Sigmoid colon (tissue), 7 donors: ENCODE results near the gene ABCB4. TPM values are rescaled to one million over a fixed set of nuclear protein-coding genes. Genes with fewer than 3 reads are reported as not detected.

Experiments
- DNase-seq: peaks from one replicate; pipeline ENCODE4 v3.0.0-alpha.2; 2019
- H3K27ac ChIP-seq, 4 donors: fragments of 200-600 bp; sonication (generic); one replicate each; pipeline ENCODE4 v1.5.1; 2016 to 2019; ENCODE audit warnings: mild to moderate bottlenecking in 1 of 4
- H3K27me3 ChIP-seq, 3 donors: fragments of 200-600 bp; sonication (generic); one replicate each; pipeline ENCODE4 v1.5.1; 2019; ENCODE audit warnings: mild to moderate bottlenecking in 1 of 3
- H3K36me3 ChIP-seq, 4 donors: fragments of 200-600 bp; sonication (generic); one replicate each; pipeline ENCODE4 v1.5.1; 2016 to 2019
- H3K4me1 ChIP-seq, 4 donors: fragments of 200-600 bp; sonication (generic); one replicate each; pipeline ENCODE4 v1.5.1; 2017 to 2019
- H3K4me3 ChIP-seq, 4 donors: fragments of 200-600 bp; sonication (generic); one replicate each; pipeline ENCODE4 v1.5.1; 2017 to 2019; ENCODE audit warnings: mild to moderate bottlenecking in 2 of 4, moderate library complexity in 1 of 4
- H3K9me3 ChIP-seq, 4 donors: fragments of 200-600 bp in 3 of 4; sonication (generic) in 3 of 4; one replicate each; pipeline versions ENCODE4 v1.5.1 to v1.6.1; 2013 to 2019
- CTCF ChIP-seq, 4 experiments: fragments of 450-650 bp in 3 of 4; fragments of 200-600 bp in 1 of 4; IDR thresholded peaks; one replicate each; pipeline ENCODE4 v1.5.1; 2016 to 2019; ENCODE audit warnings: antibody characterized with exemption in 4 of 4, mild to moderate bottlenecking in 3 of 4, moderate library complexity in 2 of 4
- EP300 ChIP-seq, 4 donors: sonication (generic); formaldehyde crosslinking; IDR thresholded peaks; one replicate each; pipeline ENCODE4 v1.6.1; 2017; ENCODE audit warnings: antibody characterized with exemption in 4 of 4
- POLR2A ChIP-seq, 2 donors: fragments of 450-650 bp; IDR thresholded peaks; one replicate each; pipeline ENCODE4 v1.6.1; 2016; ENCODE audit warnings: antibody characterized with exemption in 2 of 2, mild to moderate bottlenecking in 2 of 2, moderate library complexity in 2 of 2
- POLR2AphosphoS5 ChIP-seq, 4 donors: sonication (generic); formaldehyde crosslinking; IDR thresholded peaks; one replicate each; pipeline ENCODE4 v1.6.1; 2017; ENCODE audit warnings: antibody characterized with exemption in 4 of 4
- WGBS, 2 donors: extraction: QIAGEN DNeasy Blood & Tissue Kit; methylation state at CpG; one replicate each; pipeline ENCODE4 v1.1.7; 2013; 5-methylcytosine and 5-hydroxymethylcytosine counted together
- intact Hi-C: fragments of 100-400 bp; cut with DNase I; formaldehyde crosslinking; loops from one replicate; pipeline ENCODE4 v1.15.1; 2023
- polyA plus RNA-seq, 3 donors: library from polyadenylated mRNA; stranded (reverse); fragments of 200-250 nt; gene quantifications; one replicate each; pipeline ENCODE4 v1.2.3, GENCODE V29; 2013
- total RNA-seq, 4 donors: library from RNA; depleted of rRNA; stranded (reverse); fragments of >200 nt; gene quantifications; one replicate each; pipeline ENCODE4 v1.1.0, GENCODE V29; 2016
- donor health status: healthy with polysubstance abuse.
- donor health status: Bipolar disorder and iron deficiency.
- donor health status: healthy.

ABCB4 gene
- total and polyA plus RNA-seq, 7 donors = 0.23 to 3.5 (median 1.1) TPM; not detected in 1

DNA sequence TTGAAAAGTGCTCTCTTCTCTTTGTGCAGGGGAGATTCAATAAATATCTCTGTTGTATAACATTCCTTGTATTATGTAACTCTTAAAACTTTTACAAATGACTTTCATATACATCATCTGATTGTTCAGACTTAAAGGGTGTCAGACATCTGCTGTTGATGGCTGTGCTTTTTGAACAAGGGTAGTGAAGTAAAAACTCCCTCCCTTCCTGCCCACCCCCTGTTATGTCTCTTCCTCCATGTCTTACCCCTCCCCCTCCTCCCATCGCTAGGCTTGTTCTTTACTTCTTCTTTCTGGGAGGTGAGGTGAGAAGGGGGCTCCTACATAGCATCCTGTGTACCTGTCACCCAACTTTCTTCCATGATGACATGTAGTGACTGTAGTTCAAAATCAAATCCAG, 23.4 kb upstream of the ABCB4 start:
- H3K27ac ChIP-seq = no peak overlapping the region
- H3K4me3 ChIP-seq = no peak overlapping the region
- 33 to 81% methylated on average over 1 of the region's 1 CpG for WGBS, 2 donors
- DNase-seq = no peak
- H3K9me3 ChIP-seq = no peaks in the 10 kb centered on the region
- no peaks in the 10 kb centered on the region for H3K4me1 ChIP-seq
- intact Hi-C loops = no loop called here
- H3K27me3 ChIP-seq = no peaks in the 10 kb centered on the region
- H3K36me3 ChIP-seq = no peaks in the 10 kb centered on the region
- TF ChIP-seq EP300 (IDR thresholded peaks at IDR 0.05) (no peak), POLR2AphosphoS5 (IDR thresholded peaks at IDR 0.05) (no peak), CTCF (IDR thresholded peaks at IDR 0.05) (no peak)

DNA sequence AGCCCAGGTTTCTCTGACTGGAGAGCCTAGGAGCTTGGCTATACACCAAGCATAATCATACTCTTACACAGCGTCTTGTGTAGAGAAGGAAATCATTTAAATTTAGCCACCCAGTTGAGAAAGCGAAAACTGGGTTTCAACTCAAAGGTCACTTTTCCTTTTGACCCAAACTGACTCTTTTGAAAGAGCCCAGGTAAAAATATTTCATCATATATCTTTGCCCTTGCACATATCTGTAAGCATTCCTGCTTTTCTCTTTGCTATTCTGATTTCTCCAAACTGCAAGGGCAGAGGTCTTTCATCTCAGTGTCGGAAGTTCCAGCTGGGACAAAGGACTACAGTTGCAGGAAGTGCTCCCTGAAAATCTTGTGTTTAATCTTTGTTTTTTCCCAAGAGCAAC, 22.0 kb upstream of the ABCB4 start:
- WGBS, 2 donors = 73 to 87% methylated on average over 3 of the region's 3 CpGs
- TF ChIP-seq POLR2A (IDR thresholded peaks at IDR 0.05) = no peak
- no peak for TF ChIP-seq CTCF (IDR thresholded peaks at IDR 0.05)
- TF ChIP-seq EP300 (IDR thresholded peaks at IDR 0.05) = no peak
- no peak for TF ChIP-seq POLR2AphosphoS5 (IDR thresholded peaks at IDR 0.05)
- Histone ChIP-seq H3K4me1 (no peaks in the 10 kb centered on the region), H3K27me3 (no peaks in the 10 kb centered on the region), H3K9me3 (no peaks in the 10 kb centered on the region), H3K4me3 (no peak overlapping the region), H3K27ac (no peak overlapping the region), H3K36me3 (no peaks in the 10 kb centered on the region)
- DNase-seq = no peak
- intact Hi-C loops = no loop called here

- TF ChIP-seq CTCF (IDR thresholded peaks at IDR 0.05) (no peak), POLR2A (IDR thresholded peaks at IDR 0.05) (no peak), EP300 (IDR thresholded peaks at IDR 0.05) (no peak), POLR2AphosphoS5 (IDR thresholded peaks at IDR 0.05) (no peak)
- 65 to 87% methylated on average over 5 of the region's 5 CpGs for WGBS, 2 donors
Observed at GRCh38 chr7:87495366-87495765, 19.9 kb upstream of the ABCB4 start.

DNA sequence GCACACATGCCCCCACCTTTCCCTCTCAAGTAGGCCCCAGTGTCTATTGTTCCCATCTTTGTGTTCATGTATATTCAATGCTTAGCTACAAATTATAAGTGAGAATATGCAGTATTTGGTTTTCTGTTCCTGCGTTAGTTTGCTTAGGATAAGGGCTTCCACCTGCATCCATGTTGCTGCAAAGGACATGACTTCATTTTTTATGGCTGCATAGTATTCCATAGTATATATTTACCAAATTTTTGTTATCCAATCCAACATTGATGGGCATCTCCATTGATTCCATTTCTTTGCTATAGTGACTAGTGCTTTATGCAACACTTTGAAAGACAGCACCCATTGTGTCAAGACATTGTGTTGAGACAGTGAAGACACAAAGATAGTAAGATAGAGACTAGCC, 19.0 kb upstream of the ABCB4 start:
- no peak overlapping the region for H3K4me3 ChIP-seq
- 98 to 100% methylated on average over 1 of the region's 1 CpG for WGBS, 2 donors
- DNase-seq = no peak
- TF ChIP-seq POLR2A (IDR thresholded peaks at IDR 0.05) = no peak
- no peaks in the 10 kb centered on the region for H3K36me3 ChIP-seq
- no peaks in the 10 kb centered on the region for H3K4me1 ChIP-seq
- H3K9me3 ChIP-seq = no peaks in the 10 kb centered on the region
- intact Hi-C loops = no loop called here
- H3K27me3 ChIP-seq = no peaks in the 10 kb centered on the region
- H3K27ac ChIP-seq = no peak overlapping the region

More at GRCh38 chr7:87495366-87495765, 19.9 kb upstream of the ABCB4 start:
- intact Hi-C loops = no loop called here
- Histone ChIP-seq H3K4me3 (no peak overlapping the region), H3K9me3 (no peaks in the 10 kb centered on the region), H3K4me1 (no peaks in the 10 kb centered on the region), H3K27ac (no peak overlapping the region), H3K36me3 (no peaks in the 10 kb centered on the region), H3K27me3 (no peaks in the 10 kb centered on the region)
- no peak for DNase-seq

DNA sequence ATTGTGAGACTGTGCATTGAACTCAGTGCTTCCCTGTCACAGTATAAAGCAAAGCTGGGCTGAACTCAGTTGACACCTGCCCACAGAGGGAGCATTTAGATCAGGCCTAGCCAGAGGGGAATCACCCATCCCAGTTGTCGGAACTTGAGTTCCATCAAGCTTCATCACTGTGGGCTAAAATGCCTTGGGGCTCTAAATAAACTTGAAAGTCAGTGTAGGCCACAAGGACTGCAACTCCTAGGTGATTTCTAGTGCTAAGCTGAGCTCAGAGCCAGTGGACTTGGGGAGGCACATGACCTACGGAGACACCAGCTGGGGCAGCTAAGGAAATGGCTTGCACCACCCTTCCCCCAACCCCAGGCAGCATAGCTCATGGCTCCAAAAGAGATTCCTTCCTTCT, 7.7 kb upstream of the ABCB4 start:
- H3K36me3 ChIP-seq = no peaks in the 10 kb centered on the region
- TF ChIP-seq CTCF (IDR thresholded peaks at IDR 0.05) (no peak), EP300 (IDR thresholded peaks at IDR 0.05) (no peak), POLR2A (IDR thresholded peaks at IDR 0.05) (no peak), POLR2AphosphoS5 (IDR thresholded peaks at IDR 0.05) (no peak)
- H3K9me3 ChIP-seq = no peaks in the 10 kb centered on the region
- H3K27ac ChIP-seq = no peak overlapping the region
- intact Hi-C loops = no loop called here
- H3K27me3 ChIP-seq = no peaks in the 10 kb centered on the region
- DNase-seq = no peak
- no peaks in the 10 kb centered on the region for H3K4me1 ChIP-seq
- H3K4me3 ChIP-seq = no peak overlapping the region
- WGBS, 2 donors = 94 to 95% methylated on average over 2 of the region's 2 CpGs
